ENCODE results near the gene KCNK6.

- TF ChIP-seq CTCF (IDR thresholded peaks at IDR 0.05; ENCODE audit: insufficient read depth, low read length): no peak
- no peak for TF ChIP-seq POLR2AphosphoS5 (IDR thresholded peaks at IDR 0.05; ENCODE audit: low read depth)
Measured at GRCh38 chr19:38375748-38376147, 56.1 kb downstream of the KCNK6 start.
